PFSK-1 (cell line): ENCODE results near the gene MYEOV.

Source experiments
- FOXP2 ChIP-seq: optimal IDR thresholded peaks from 2 replicates; pipeline ENCODE3; 2011; ENCODE audit warnings: borderline replicate concordance, control low read depth, inconsistent platforms; ENCODE audit not compliant: insufficient read depth; ENCODE audit errors: extremely low read length, extremely low read depth
- POLR2AphosphoS5 ChIP-seq: IDR thresholded peaks from 2 replicates; pipeline ENCODE4 v1.6.1; 2012; ENCODE audit warnings: low read depth, mild to moderate bottlenecking, control low read depth, low read length, moderate library complexity
- SIN3A ChIP-seq: IDR thresholded peaks from 2 replicates; pipeline ENCODE4 v1.6.1; 2012; ENCODE audit warnings: mild to moderate bottlenecking, low read length, moderate library complexity, borderline replicate concordance; ENCODE audit not compliant: insufficient read depth
- TAF1 ChIP-seq: IDR thresholded peaks from 2 replicates; pipeline ENCODE4 v1.6.1; 2012; ENCODE audit warnings: low read length, control low read depth, borderline replicate concordance; ENCODE audit not compliant: insufficient read depth
- TF ChIP-seq, protein P1 (sequence below), 2 experiments: IDR thresholded peaks; 2 replicates each; pipeline versions ENCODE4 v1.6.1 to v1.8.0; 2011 to 2012; ENCODE audit warnings: low read depth in 2 of 2, low read length in 2 of 2, control low read depth in 1 of 2, inconsistent platforms in 1 of 2, mild to moderate bottlenecking in 1 of 2, moderate library complexity in 1 of 2; ENCODE audit not compliant: insufficient read depth in 1 of 2

Gene MYEOV

DNA sequence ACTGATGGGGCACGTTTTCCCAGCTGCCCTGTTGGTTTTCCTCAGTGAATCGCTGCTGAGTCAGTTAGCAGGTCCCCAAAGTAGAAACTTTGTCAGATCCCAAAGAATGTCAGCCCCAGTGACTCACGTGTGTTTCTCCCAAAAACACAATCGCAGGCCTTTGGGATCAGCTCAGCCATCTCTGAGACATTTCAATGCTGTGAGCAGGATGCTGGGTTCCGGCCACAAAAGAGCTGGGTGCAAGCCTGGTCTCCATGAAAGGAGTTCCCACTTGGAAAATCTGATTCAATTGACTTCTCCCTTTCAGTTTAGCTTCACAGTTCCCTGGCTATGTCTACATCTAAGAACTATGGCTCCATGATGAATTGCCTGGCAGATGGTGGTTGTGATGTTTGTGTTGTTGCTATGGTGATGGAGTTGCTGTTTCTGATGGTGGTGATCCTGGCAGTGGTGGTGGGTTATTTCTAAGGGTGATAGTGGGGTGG, 28.0 kb downstream of the MYEOV start:
- TF ChIP-seq, protein P1, sequence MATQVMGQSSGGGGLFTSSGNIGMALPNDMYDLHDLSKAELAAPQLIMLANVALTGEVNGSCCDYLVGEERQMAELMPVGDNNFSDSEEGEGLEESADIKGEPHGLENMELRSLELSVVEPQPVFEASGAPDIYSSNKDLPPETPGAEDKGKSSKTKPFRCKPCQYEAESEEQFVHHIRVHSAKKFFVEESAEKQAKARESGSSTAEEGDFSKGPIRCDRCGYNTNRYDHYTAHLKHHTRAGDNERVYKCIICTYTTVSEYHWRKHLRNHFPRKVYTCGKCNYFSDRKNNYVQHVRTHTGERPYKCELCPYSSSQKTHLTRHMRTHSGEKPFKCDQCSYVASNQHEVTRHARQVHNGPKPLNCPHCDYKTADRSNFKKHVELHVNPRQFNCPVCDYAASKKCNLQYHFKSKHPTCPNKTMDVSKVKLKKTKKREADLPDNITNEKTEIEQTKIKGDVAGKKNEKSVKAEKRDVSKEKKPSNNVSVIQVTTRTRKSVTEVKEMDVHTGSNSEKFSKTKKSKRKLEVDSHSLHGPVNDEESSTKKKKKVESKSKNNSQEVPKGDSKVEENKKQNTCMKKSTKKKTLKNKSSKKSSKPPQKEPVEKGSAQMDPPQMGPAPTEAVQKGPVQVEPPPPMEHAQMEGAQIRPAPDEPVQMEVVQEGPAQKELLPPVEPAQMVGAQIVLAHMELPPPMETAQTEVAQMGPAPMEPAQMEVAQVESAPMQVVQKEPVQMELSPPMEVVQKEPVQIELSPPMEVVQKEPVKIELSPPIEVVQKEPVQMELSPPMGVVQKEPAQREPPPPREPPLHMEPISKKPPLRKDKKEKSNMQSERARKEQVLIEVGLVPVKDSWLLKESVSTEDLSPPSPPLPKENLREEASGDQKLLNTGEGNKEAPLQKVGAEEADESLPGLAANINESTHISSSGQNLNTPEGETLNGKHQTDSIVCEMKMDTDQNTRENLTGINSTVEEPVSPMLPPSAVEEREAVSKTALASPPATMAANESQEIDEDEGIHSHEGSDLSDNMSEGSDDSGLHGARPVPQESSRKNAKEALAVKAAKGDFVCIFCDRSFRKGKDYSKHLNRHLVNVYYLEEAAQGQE (IDR thresholded peaks at IDR 0.05; ENCODE audit: insufficient read depth in 1 of 2, low read depth in 2 of 2, low read length in 2 of 2) = no peak
- TF ChIP-seq SIN3A = no peak

DNA sequence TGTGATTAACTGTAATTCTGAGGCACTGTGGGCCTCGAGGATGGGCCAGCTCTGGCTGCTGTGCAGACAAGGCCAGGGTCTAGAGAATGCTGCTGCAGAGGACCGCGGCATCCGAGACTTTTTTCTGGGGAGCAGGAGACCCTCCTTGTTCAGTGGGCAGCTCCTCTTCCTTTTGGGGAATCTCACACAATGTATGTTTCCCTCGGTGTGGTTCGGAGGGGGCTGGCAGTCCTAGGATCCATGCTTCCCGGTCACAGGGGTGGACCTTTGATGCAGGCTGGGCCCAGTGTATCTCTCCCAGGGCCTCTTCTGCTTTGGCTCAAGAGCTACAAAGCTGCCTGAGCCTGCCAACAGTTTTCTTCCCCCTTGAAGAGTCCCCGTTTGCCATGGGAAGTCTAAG, 31.5 kb downstream of the MYEOV start:
- TF ChIP-seq SIN3A (no peak), POLR2AphosphoS5 (no peak), TAF1 (no peak), FOXP2 (no peak)
- TF ChIP-seq, protein P1 (IDR thresholded peaks at IDR 0.05; ENCODE audit: insufficient read depth in 1 of 2, low read depth in 2 of 2, low read length in 2 of 2) = no peak

DNA sequence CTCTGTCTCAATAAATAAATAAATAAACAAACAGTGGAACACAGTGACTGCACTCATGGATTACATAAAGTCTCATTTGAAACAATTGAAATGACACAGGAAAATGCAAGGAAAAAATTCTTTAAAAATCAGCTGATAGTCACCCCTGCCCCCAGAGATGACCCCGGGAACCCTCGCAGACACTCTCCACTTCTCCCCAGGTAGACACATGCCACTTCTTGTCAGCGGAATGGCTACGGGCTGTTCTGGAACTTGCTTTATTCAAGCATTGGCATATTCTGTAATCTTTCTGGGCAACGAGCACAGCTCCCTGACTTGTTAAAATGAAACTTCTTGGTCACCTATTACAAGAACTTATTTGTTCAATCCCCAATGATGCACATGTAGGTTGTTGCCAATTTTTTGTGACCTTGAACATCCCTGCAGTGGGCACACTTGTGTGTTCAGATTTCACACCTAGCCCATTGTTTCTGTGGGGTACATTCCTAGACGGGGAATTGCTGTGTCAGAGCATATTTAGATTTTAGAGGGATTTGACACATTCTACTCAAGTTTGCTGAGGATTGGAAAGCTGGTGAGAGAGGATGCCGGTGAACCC, 32.8 kb downstream of the MYEOV start:
- TF ChIP-seq, protein P1 (IDR thresholded peaks at IDR 0.05; ENCODE audit: insufficient read depth in 1 of 2, low read depth in 2 of 2, low read length in 2 of 2) = no peak
- no peak for TF ChIP-seq FOXP2
- no peak for TF ChIP-seq POLR2AphosphoS5
- TF ChIP-seq TAF1 = no peak
- no peak for TF ChIP-seq SIN3A

DNA sequence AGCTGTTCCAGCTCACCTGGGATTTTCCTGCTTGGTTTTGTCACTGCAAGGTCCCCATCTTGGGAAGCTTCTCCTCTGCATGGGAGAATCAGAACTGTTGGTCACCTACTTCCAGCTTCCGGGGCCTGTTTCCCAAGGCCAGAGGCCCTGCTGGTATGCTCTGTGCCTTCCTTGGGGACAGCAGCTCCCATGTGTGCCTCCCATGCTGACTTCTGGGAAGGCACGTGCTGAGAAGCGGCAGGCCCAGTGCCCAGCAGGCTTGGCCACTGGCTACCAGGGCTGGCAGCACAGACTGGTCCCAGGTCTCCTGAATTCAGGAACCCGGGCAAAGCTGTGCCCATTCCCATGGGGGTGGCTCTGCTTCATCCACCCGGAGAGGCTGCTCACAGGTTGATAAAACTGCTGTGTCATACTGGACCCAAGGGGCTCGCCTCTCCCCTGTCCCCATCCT, 33.8 kb downstream of the MYEOV start:
- TF ChIP-seq POLR2AphosphoS5 = no peak
- TF ChIP-seq TAF1 = no peak
- no peak for TF ChIP-seq SIN3A
- TF ChIP-seq, protein P1 (IDR thresholded peaks at IDR 0.05; ENCODE audit: insufficient read depth in 1 of 2, low read depth in 2 of 2, low read length in 2 of 2) = no peak
- no peak for TF ChIP-seq FOXP2

DNA sequence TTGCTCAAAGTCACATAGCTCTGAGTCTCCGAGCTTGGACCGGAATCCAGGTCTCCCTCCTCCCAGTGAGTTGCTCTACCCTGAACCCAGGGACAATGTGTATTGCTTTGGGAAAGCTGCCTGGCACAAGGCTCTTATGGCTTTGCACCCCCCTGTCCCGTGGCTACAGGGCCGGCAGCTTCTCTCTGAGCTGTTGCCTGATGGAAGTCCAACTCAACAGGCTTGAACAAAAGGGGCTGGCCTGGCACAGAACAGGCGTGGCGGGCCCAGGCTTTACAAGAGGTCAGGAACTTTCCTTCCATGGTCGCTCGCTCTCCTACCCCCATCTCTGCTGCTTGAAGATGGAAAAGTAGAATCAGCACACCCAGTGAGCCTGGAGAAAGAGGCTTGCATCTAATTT, 34.3 kb downstream of the MYEOV start:
- TF ChIP-seq TAF1 (no peak), FOXP2 (no peak), POLR2AphosphoS5 (no peak), SIN3A (no peak)
- TF ChIP-seq, protein P1 (IDR thresholded peaks at IDR 0.05; ENCODE audit: insufficient read depth in 1 of 2, low read depth in 2 of 2, low read length in 2 of 2) = no peak
